H1 (cell line): ENCODE measurements around the gene CTBP2. TPM values are rescaled to one million over a fixed set of nuclear protein-coding genes. Genes with fewer than 3 reads are reported as not detected.

Experiments
- CHD2 ChIP-seq: IDR thresholded peaks from 2 replicates; pipeline ENCODE4 v1.6.1; 2012; ENCODE audit warnings: low read length, improper control_type of control experiment
- CTBP2 ChIP-seq: IDR thresholded peaks from 2 replicates; pipeline ENCODE4 v1.7.0; 2011; ENCODE audit warnings: borderline replicate concordance, mild to moderate bottlenecking, moderate library complexity, mixed read lengths, low read length; ENCODE audit not compliant: insufficient read depth, insufficient read length
- JUN ChIP-seq: IDR thresholded peaks from 2 replicates; pipeline ENCODE4 v1.6.1; 2011; ENCODE audit warnings: low read depth, mild to moderate bottlenecking, improper control_type of control experiment, low read length
- RBBP5 ChIP-seq: IDR thresholded peaks from 2 replicates; pipeline ENCODE4 v1.7.1; 2012; ENCODE audit warnings: low read depth, mild to moderate bottlenecking, inconsistent platforms, low read length, moderate library complexity, borderline replicate concordance
- SP2 ChIP-seq: IDR thresholded peaks from 2 replicates; pipeline ENCODE4 v1.6.1; 2012; ENCODE audit warnings: mild to moderate bottlenecking, low read length, inconsistent platforms
- polyA plus RNA-seq, 7 experiments: library from polyadenylated mRNA; depleted of rRNA in 3 of 7; stranded (reverse) in 5 of 7; unstranded in 2 of 7; fragments of >200 nt in 5 of 7; fragments of 200-250 nt in 2 of 7; gene quantifications; 1 replicate in 5 of 7; 2 replicates in 1 of 7; 4 replicates in 1 of 7; pipeline versions ENCODE4 v1.2.1 to v1.2.3, GENCODE V29; 2011 to 2013; ENCODE audit warnings: missing spikeins in 2 of 7, mixed read lengths in 2 of 7
- total RNA-seq: library from RNA; stranded (reverse); fragmentation: NEBNext Ultra II Directional; extraction: Animal tissue kit (Norgen Biotek cat#: 25700); gene quantifications from 2 replicates; pipeline ENCODE4 v1.2.1, GENCODE V29; 2021

Gene CTBP2
- total and polyA plus RNA-seq, 2 of the 8 experiments (the other 6 are each of a cell fraction or from before 2014, with no cell fraction given) = 208 to 221 TPM

DNA sequence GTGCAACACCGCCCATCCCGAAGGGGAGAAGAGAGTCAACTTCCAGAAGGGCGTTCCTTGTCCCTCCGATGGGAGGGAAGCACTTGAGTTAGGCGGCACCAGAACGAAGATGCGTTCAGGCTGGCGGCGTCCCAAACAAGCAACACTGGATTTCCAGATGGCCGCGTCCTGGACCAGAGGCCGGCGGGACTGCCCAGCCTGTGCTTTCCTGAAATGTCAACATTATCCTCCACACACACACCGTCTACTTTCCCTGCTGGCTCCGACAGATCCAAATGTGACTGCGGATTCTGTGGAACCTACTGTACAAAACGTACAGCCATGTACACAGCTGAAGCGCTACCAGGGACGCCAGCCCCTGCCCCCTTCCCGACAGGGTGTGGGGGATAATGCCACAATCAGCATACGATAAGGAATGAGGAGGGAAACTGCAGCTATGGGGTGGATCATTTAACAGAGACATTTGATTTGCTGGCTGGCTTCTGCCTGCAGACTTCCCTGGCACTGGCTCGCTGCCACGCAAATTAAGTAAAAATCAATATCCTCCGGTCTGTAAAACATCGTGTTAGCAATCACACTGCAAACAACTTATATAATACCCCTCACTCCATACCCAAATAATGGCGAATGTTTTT is 136.4 kb downstream of the CTBP2 start (continued):
- no peak for TF ChIP-seq CHD2
- TF ChIP-seq JUN = no peak
- no peak for TF ChIP-seq RBBP5
- TF ChIP-seq SP2 = no peak
- no peak for TF ChIP-seq CTBP2
- TF ChIP-seq, all 59 proteins: peak for 0
